ENCODE results near the gene ANKH.
A peak's percentile ranks its signal among the peaks of the same experiment; 100 is the strongest.

Gene ANKH

DNA sequence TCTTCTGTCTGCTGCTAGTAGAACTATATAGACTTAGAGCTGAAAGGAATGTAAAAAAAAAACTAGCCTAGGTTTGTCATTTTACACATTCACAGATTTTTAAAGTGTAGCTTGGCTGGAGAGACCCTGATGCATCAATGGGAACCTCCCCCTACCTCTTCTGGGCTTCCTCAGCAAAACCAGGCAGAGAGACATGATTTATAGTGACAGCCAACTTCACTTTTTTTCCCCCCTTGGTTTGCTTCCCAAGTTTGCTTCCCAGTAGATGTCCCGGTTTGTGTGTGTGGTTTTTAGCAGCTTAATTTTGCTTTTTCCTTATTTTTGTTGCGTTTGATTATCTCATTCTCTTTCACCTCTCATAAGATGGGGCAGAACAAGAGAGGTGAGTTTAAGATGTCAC is 205.2 kb downstream of the ANKH start:
- Histone ChIP-seq H3K4me2 (ENCODE audit: low read depth, low read length, poor library complexity, severe bottlenecking) (peak overlapping the region; percentile 97), H4K20me1 (ENCODE audit: insufficient read depth, low read length, poor library complexity, severe bottlenecking) (peaks cover 63% of the 10 kb centered on the region), H2AFZ (ENCODE audit: low read length) (no peak overlapping the region), H3F3A (ENCODE audit: low read depth) (no peaks in the 10 kb centered on the region), H3K79me2 (ENCODE audit: insufficient read depth, low read length) (peaks cover 77% of the 10 kb centered on the region), H3K9me2 (replicated peaks; ENCODE audit: low read depth, low read length) (no peaks in the 10 kb centered on the region), H3K9ac (ENCODE audit: low read depth, low read length, poor library complexity, severe bottlenecking) (peak overlapping the region; percentile 89), H3K36me3 (ENCODE audit: insufficient read depth, low read length) (no peaks in the 10 kb centered on the region), H3K9me3 (ENCODE audit: insufficient read depth, low read depth, low read length) (no peaks in the 10 kb centered on the region), H3K4me1 (ENCODE audit: insufficient read depth, low read length, poor library complexity, severe bottlenecking) (peaks cover 70% of the 10 kb centered on the region), H3K4me3 (ENCODE audit: low read length, poor library complexity, severe bottlenecking) (peak overlapping the region; percentile 82), H3K27me3 (ENCODE audit: insufficient read depth, low read length, poor library complexity, severe bottlenecking) (no peaks in the 10 kb centered on the region)
- TF ChIP-seq EZH2phosphoT487 (IDR thresholded peaks at IDR 0.05; ENCODE audit: borderline replicate concordance) = no peak
- TF ChIP-seq, protein P1, sequence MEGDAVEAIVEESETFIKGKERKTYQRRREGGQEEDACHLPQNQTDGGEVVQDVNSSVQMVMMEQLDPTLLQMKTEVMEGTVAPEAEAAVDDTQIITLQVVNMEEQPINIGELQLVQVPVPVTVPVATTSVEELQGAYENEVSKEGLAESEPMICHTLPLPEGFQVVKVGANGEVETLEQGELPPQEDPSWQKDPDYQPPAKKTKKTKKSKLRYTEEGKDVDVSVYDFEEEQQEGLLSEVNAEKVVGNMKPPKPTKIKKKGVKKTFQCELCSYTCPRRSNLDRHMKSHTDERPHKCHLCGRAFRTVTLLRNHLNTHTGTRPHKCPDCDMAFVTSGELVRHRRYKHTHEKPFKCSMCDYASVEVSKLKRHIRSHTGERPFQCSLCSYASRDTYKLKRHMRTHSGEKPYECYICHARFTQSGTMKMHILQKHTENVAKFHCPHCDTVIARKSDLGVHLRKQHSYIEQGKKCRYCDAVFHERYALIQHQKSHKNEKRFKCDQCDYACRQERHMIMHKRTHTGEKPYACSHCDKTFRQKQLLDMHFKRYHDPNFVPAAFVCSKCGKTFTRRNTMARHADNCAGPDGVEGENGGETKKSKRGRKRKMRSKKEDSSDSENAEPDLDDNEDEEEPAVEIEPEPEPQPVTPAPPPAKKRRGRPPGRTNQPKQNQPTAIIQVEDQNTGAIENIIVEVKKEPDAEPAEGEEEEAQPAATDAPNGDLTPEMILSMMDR (conservative IDR thresholded peaks at IDR 0.05; ENCODE audit: low read length) = no peak

GRCh38 chr5:14665949-14666348 is 205.6 kb downstream of the ANKH start:
- no peaks in the 10 kb centered on the region for H3F3A ChIP-seq (ENCODE audit: low read depth)
- H3K4me1 ChIP-seq (ENCODE audit: insufficient read depth, low read length, poor library complexity, severe bottlenecking) = peaks cover 70% of the 10 kb centered on the region
- no peaks in the 10 kb centered on the region for H3K9me2 ChIP-seq (replicated peaks; ENCODE audit: low read depth, low read length)
- H3K4me2 ChIP-seq (ENCODE audit: low read depth, low read length, poor library complexity, severe bottlenecking) = peak overlapping the region; percentile 97
- no peaks in the 10 kb centered on the region for H3K27me3 ChIP-seq (ENCODE audit: insufficient read depth, low read length, poor library complexity, severe bottlenecking)
- peak overlapping the region; percentile 89 for H3K9ac ChIP-seq (ENCODE audit: low read depth, low read length, poor library complexity, severe bottlenecking)
- TF ChIP-seq, protein P1 (conservative IDR thresholded peaks at IDR 0.05; ENCODE audit: low read length) = 0 out of 2 replicates have a peak, but pooled peaks have one; percentile 27
- TF ChIP-seq EZH2phosphoT487 (IDR thresholded peaks at IDR 0.05; ENCODE audit: borderline replicate concordance) = no peak
- H3K79me2 ChIP-seq (ENCODE audit: insufficient read depth, low read length) = peaks cover 73% of the 10 kb centered on the region
- H4K20me1 ChIP-seq (ENCODE audit: insufficient read depth, low read length, poor library complexity, severe bottlenecking) = peaks cover 59% of the 10 kb centered on the region
- H3K36me3 ChIP-seq (ENCODE audit: insufficient read depth, low read length) = no peaks in the 10 kb centered on the region
- H3K9me3 ChIP-seq (ENCODE audit: insufficient read depth, low read depth, low read length) = no peaks in the 10 kb centered on the region
- H3K4me3 ChIP-seq (ENCODE audit: low read length, poor library complexity, severe bottlenecking) = peak overlapping the region; percentile 82
- no peak overlapping the region for H2AFZ ChIP-seq (ENCODE audit: low read length)

GRCh38 chr5:14665101-14665822 is 206.3 kb downstream of the ANKH start:
- peak overlapping the region; percentile 89 for H3K9ac ChIP-seq (ENCODE audit: low read depth, low read length, poor library complexity, severe bottlenecking)
- H3K9me3 ChIP-seq (ENCODE audit: insufficient read depth, low read depth, low read length) = no peaks in the 10 kb centered on the region
- H3K27me3 ChIP-seq (ENCODE audit: insufficient read depth, low read length, poor library complexity, severe bottlenecking) = no peaks in the 10 kb centered on the region
- peak overlapping the region; percentile 97 for H3K4me2 ChIP-seq (ENCODE audit: low read depth, low read length, poor library complexity, severe bottlenecking)
- no peaks in the 10 kb centered on the region for H3F3A ChIP-seq (ENCODE audit: low read depth)
- no peaks in the 10 kb centered on the region for H3K9me2 ChIP-seq (replicated peaks; ENCODE audit: low read depth, low read length)
- TF ChIP-seq, protein P1 (conservative IDR thresholded peaks at IDR 0.05; ENCODE audit: low read length) = peak; percentile 2; the same call in 1 of the 2 replicates
- TF ChIP-seq EZH2phosphoT487 (IDR thresholded peaks at IDR 0.05; ENCODE audit: borderline replicate concordance) = no peak
- peaks cover 71% of the 10 kb centered on the region for H3K4me1 ChIP-seq (ENCODE audit: insufficient read depth, low read length, poor library complexity, severe bottlenecking)
- H4K20me1 ChIP-seq (ENCODE audit: insufficient read depth, low read length, poor library complexity, severe bottlenecking) = peaks cover 53% of the 10 kb centered on the region
- H3K79me2 ChIP-seq (ENCODE audit: insufficient read depth, low read length) = peaks cover 66% of the 10 kb centered on the region
- H3K36me3 ChIP-seq (ENCODE audit: insufficient read depth, low read length) = no peaks in the 10 kb centered on the region
- peak overlapping the region; percentile 50; the same call in 1 of the 2 replicates for H2AFZ ChIP-seq (ENCODE audit: low read length)
- H3K4me3 ChIP-seq (ENCODE audit: low read length, poor library complexity, severe bottlenecking) = peak overlapping the region; percentile 82
